Testis (tissue), 3 donors: Measurements from ENCODE around the gene SRSF5. TPM values are rescaled to one million over a fixed set of nuclear protein-coding genes. Genes with fewer than 3 reads are reported as not detected.

Source experiments
- DNase-seq: peaks from one replicate; pipeline ENCODE4 v3.0.0-alpha.2; 2019
- H3K27ac ChIP-seq, 2 donors: fragments of 200-600 bp; sonication (generic); one replicate each; pipeline ENCODE4 v1.5.1; 2019
- H3K27me3 ChIP-seq: fragments of 200-600 bp; sonication (generic); one replicate; pipeline ENCODE4 v1.5.1; 2019
- H3K36me3 ChIP-seq: fragments of 200-600 bp; sonication (generic); one replicate; pipeline ENCODE4 v1.5.1; 2017; ENCODE audit warnings: low read depth; ENCODE audit errors: missing control alignments
- H3K4me1 ChIP-seq: fragments of 200-600 bp; sonication (generic); one replicate; pipeline ENCODE4 v1.5.1; 2019
- H3K4me3 ChIP-seq, 2 donors: fragments of 200-600 bp; sonication (generic); one replicate each; pipeline ENCODE4 v1.5.1; 2017 to 2019
- H3K9me3 ChIP-seq: fragments of 200-600 bp; sonication (generic); one replicate; pipeline ENCODE4 v1.5.1; 2017
- POLR2A ChIP-seq: fragments of 450-650 bp; IDR thresholded peaks from one replicate; pipeline ENCODE4 v1.6.1; 2017; ENCODE audit warnings: antibody characterized with exemption, mild to moderate bottlenecking, moderate library complexity
- WGBS, 2 donors: methylation state at CpG; one replicate each; pipeline ENCODE4 v1.1.5; 2018; 5-methylcytosine and 5-hydroxymethylcytosine counted together
- intact Hi-C: fragments of 100-400 bp; cut with DNase I; formaldehyde crosslinking; loops from one replicate; pipeline ENCODE4 v1.15.1; 2023; ENCODE audit warnings: low total_unique reads
- polyA plus RNA-seq: library from polyadenylated mRNA; stranded (reverse); fragments of 350-450 nt; fragmentation: Illumina TruSeq; extraction: RNeasy Lipid Tissue Mini Kit (QIAGEN cat#74804); gene quantifications from one replicate; pipeline ENCODE4 v1.2.3, GENCODE V29; 2014; ENCODE audit warnings: low read depth, low replicate concordance; ENCODE audit not compliant: insufficient read depth
- total RNA-seq, 2 donors: library from RNA; depleted of rRNA; stranded (reverse); fragments of >200 nt; gene quantifications; one replicate each; pipeline ENCODE4 v1.2.3, GENCODE V29; 2016
- TF ChIP-seq, protein P1 (sequence below), 3 experiments: fragments of 450-650 bp in 2 of 3; fragments of 200-600 bp in 1 of 3; sonication (generic) in 1 of 3; IDR thresholded peaks; one replicate each; pipeline ENCODE4 v1.5.1; 2016 to 2019; ENCODE audit warnings: antibody characterized with exemption in 3 of 3, mild to moderate bottlenecking in 2 of 3, moderate library complexity in 1 of 3

The SRSF5 gene
- total and polyA plus RNA-seq, 3 donors from 2014 or later = 341 to 530 (median 500) TPM

GRCh38 chr14:69755784-69756183 lies 11.2 kb upstream of the SRSF5 start:
- Histone ChIP-seq H3K36me3 (no peaks in the 10 kb centered on the region), H3K4me1 (no peaks in the 10 kb centered on the region), H3K27me3 (no peaks in the 10 kb centered on the region), H3K27ac (no peak overlapping the region), H3K4me3 (no peak overlapping the region), H3K9me3 (no peaks in the 10 kb centered on the region)
- intact Hi-C loops = no loop called here
- no peak for DNase-seq
- WGBS, 2 donors = 61 to 63% methylated on average over 2 of the region's 2 CpGs
- no peak for TF ChIP-seq POLR2A
- TF ChIP-seq, protein P1, sequence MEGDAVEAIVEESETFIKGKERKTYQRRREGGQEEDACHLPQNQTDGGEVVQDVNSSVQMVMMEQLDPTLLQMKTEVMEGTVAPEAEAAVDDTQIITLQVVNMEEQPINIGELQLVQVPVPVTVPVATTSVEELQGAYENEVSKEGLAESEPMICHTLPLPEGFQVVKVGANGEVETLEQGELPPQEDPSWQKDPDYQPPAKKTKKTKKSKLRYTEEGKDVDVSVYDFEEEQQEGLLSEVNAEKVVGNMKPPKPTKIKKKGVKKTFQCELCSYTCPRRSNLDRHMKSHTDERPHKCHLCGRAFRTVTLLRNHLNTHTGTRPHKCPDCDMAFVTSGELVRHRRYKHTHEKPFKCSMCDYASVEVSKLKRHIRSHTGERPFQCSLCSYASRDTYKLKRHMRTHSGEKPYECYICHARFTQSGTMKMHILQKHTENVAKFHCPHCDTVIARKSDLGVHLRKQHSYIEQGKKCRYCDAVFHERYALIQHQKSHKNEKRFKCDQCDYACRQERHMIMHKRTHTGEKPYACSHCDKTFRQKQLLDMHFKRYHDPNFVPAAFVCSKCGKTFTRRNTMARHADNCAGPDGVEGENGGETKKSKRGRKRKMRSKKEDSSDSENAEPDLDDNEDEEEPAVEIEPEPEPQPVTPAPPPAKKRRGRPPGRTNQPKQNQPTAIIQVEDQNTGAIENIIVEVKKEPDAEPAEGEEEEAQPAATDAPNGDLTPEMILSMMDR (IDR thresholded peaks at IDR 0.05) = no peak

GRCh38 chr14:69756298-69756697 lies 10.6 kb upstream of the SRSF5 start:
- H3K36me3 ChIP-seq = no peaks in the 10 kb centered on the region
- no peak overlapping the region for H3K27ac ChIP-seq
- intact Hi-C loops = no loop called here
- no peaks in the 10 kb centered on the region for H3K9me3 ChIP-seq
- H3K4me3 ChIP-seq = no peak overlapping the region
- no peak for DNase-seq
- no peaks in the 10 kb centered on the region for H3K27me3 ChIP-seq
- WGBS, 2 donors = 80 to 91% methylated on average over 3 of the region's 3 CpGs
- TF ChIP-seq, protein P1 (IDR thresholded peaks at IDR 0.05) = no peak
- no peak for TF ChIP-seq POLR2A
- H3K4me1 ChIP-seq = no peaks in the 10 kb centered on the region

DNA sequence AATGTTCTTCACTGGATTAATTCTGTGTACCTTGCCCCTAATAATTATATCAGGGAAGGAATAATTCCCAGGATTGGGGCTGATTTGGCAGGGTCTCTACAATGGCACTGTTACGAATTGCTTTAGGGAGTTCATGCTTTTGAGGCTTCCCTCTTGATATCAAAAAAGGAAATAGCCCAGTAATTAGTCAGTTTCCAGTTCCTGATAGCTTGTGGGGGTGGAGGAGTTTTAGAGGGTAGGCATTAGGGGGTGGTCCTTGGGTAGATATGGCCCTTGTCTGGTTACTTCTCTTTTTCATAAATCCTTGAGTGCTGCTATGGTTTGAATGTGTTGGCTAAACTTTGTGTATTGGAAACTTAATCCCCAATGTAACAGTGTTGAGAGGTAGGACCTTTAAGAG lies 6.1 kb upstream of the SRSF5 start:
- Histone ChIP-seq H3K9me3 (no peaks in the 10 kb centered on the region), H3K4me3 (no peak overlapping the region), H3K27ac (no peak overlapping the region), H3K27me3 (no peaks in the 10 kb centered on the region), H3K36me3 (no peaks in the 10 kb centered on the region), H3K4me1 (no peaks in the 10 kb centered on the region)
- intact Hi-C loops = no loop called here
- no peak for DNase-seq
- WGBS, 2 donors = 55 to 69% methylated on average over 1 of the region's 1 CpG
- TF ChIP-seq, protein P1 (IDR thresholded peaks at IDR 0.05) = no peak
- no peak for TF ChIP-seq POLR2A

GRCh38 chr14:69763761-69764510 lies 3.0 kb upstream of the SRSF5 start:
- no peak overlapping the region for H3K27ac ChIP-seq
- H3K9me3 ChIP-seq = no peaks in the 10 kb centered on the region
- intact Hi-C loops = no loop called here
- 79 to 86% methylated on average over 6 of the region's 6 CpGs for WGBS, 2 donors
- no peak for TF ChIP-seq POLR2A
- TF ChIP-seq, protein P1 (IDR thresholded peaks at IDR 0.05) = no peak
- H3K4me3 ChIP-seq = no peak overlapping the region
- H3K27me3 ChIP-seq = no peaks in the 10 kb centered on the region
- no peak for DNase-seq
- H3K4me1 ChIP-seq = peaks cover 14% of the 10 kb centered on the region
- H3K36me3 ChIP-seq = no peaks in the 10 kb centered on the region
